Limb (tissue), 2 donors: ENCODE data around the gene BPI.
"Not testable (repeated sequence)": the region's sequence is repeated elsewhere in the genome, so short reads cannot be mapped to it uniquely, and the experiment has no call there.

Experiments used
- DNase-seq, 2 donors: peaks; one replicate each; pipeline ENCODE4 v3.0.0-alpha.2; 2016; ENCODE audit errors: extremely low spot score in 2 of 2

BPI gene

GRCh38 chr20:38303908-38304379 lies at the start of gene BPI:
TSS of gene BPI (plus strand) at chr20:38304156. CDS start at chr20:38304224, 68 bp downstream.
- peak in 1 of 2 donors; percentile 66 for DNase-seq

GRCh38 chr20:38254621-38255020 lies 49.3 kb upstream of the BPI start:
- not testable (repeated sequence) for DNase-seq

GRCh38 chr20:38255393-38255792 lies 48.6 kb upstream of the BPI start:
- DNase-seq, result peak in 1 of 2 donors; percentile 68

- DNase-seq, result no peak
These were observed 47.9 kb upstream of the BPI start for GRCh38 chr20:38256021-38256420.

- no peak for DNase-seq
These were observed 47.0 kb upstream of the BPI start for GRCh38 chr20:38256966-38257365.

- no peak for DNase-seq
These were observed 45.3 kb upstream of the BPI start for GRCh38 chr20:38258545-38259215.

GRCh38 chr20:38260025-38260377 lies 44.0 kb upstream of the BPI start:
- no peak for DNase-seq

GRCh38 chr20:38260378-38261053 lies 43.4 kb upstream of the BPI start, which contains the start of gene KIAA1755:
TSS of gene KIAA1755 (minus strand) at chr20:38260735. CDS start at chr20:38260500, 235 bp downstream.
- DNase-seq, result peak in 1 of 2 donors; percentile 73

- no peak for DNase-seq
These were observed 42.9 kb upstream of the BPI start for GRCh38 chr20:38261054-38261390.

GRCh38 chr20:38262931-38263330 lies 41.0 kb upstream of the BPI start:
- no peak for DNase-seq

GRCh38 chr20:38266426-38266825 lies 37.5 kb upstream of the BPI start:
- no peak for DNase-seq

- no peak for DNase-seq
These were observed 36.7 kb upstream of the BPI start for GRCh38 chr20:38267296-38267695.

GRCh38 chr20:38267901-38268514 lies 35.9 kb upstream of the BPI start:
- DNase-seq, result peak in 1 of 2 donors; percentile 6

- peak in 1 of 2 donors; percentile 4 for DNase-seq
These were observed 34.9 kb upstream of the BPI start for GRCh38 chr20:38269040-38269439.

- no peak for DNase-seq
These were observed 34.2 kb upstream of the BPI start for GRCh38 chr20:38269715-38270114.

GRCh38 chr20:38270869-38271605 lies 32.9 kb upstream of the BPI start:
- DNase-seq, result peak in 1 of 2 donors; percentile 74

- DNase-seq, result no peak
These were observed 32.3 kb upstream of the BPI start for GRCh38 chr20:38271608-38272120.

- peak in 1 of 2 donors; percentile 3 for DNase-seq
These were observed 31.6 kb upstream of the BPI start for GRCh38 chr20:38272398-38272797.

GRCh38 chr20:38272961-38273360 lies 31.0 kb upstream of the BPI start:
- peak in 1 of 2 donors; percentile 10 for DNase-seq

- no peak for DNase-seq
These were observed 28.0 kb upstream of the BPI start for GRCh38 chr20:38275815-38276550.

GRCh38 chr20:38277285-38277684 lies 26.7 kb upstream of the BPI start:
- DNase-seq, result peak in 1 of 2 donors; percentile 4
